OCI-LY3 (cell line): Measurements from ENCODE around the gene KCNIP1.

ENCODE experiments used
- EZH2phosphoT487 ChIP-seq: fragments of 200-600 bp; shearing (Covaris generic); IDR thresholded peaks from 2 replicates; pipeline ENCODE4 v1.6.1; 2018; ENCODE audit warnings: antibody characterized with exemption, mixed run types, low read depth
- TF ChIP-seq, protein P1 (sequence below): fragments of 200-600, 300-600 bp; sonication (generic); IDR thresholded peaks from 2 replicates; pipeline ENCODE4 v1.5.1; 2014; ENCODE audit warnings: antibody characterized with exemption, low read length, low read depth

DNA sequence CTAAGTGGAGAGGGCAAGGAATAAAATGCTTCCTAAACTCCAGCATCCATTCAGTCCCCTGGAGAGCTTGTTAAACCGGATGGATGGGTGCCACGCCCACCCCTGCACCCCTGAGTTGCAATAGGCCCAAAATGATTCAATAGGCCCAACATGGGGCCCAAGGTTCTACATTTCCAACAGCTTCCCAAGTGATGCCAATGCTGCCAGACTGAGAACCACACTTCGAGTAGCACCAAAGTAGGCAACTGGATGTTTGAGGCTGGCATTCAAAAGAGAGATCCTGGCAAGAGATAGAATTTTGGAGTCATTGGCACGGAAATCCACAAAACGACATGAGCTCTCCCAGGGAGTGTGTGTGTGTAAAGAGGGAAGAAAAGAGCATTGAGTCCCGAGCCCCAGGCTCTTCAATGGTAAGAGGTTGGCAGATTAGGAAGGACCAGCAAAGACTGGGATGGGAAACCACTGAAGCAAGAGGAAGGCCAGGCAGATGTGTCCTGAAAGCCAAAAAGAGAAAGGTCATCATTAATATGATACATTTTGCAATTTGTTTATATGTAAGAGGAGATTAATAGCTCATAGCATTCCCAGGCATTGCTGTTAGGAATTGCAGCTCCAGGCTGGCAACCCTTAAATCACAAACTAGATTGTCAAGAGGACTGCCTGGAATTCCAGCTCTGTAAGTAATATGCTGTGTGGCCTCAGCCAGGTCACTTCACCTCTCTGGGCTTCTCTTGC lies 130.6 kb downstream of the KCNIP1 start:
- TF ChIP-seq, protein P1, sequence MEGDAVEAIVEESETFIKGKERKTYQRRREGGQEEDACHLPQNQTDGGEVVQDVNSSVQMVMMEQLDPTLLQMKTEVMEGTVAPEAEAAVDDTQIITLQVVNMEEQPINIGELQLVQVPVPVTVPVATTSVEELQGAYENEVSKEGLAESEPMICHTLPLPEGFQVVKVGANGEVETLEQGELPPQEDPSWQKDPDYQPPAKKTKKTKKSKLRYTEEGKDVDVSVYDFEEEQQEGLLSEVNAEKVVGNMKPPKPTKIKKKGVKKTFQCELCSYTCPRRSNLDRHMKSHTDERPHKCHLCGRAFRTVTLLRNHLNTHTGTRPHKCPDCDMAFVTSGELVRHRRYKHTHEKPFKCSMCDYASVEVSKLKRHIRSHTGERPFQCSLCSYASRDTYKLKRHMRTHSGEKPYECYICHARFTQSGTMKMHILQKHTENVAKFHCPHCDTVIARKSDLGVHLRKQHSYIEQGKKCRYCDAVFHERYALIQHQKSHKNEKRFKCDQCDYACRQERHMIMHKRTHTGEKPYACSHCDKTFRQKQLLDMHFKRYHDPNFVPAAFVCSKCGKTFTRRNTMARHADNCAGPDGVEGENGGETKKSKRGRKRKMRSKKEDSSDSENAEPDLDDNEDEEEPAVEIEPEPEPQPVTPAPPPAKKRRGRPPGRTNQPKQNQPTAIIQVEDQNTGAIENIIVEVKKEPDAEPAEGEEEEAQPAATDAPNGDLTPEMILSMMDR: no peak
- TF ChIP-seq EZH2phosphoT487: no peak
